CD4-positive, alpha-beta T cell treated with Interferon alpha-2 for 1 hour (primary cell): Measurements from ENCODE around the gene MKNK1.
A peak's percentile ranks its signal among the peaks of the same experiment; 100 is the strongest.

Source experiments
- DNase-seq, 2 donors: peaks; one replicate each; pipeline ENCODE4 v3.0.0-alpha.2; 2020 to 2022

Gene MKNK1

GRCh38 chr1:46595127-46595526, 8.9 kb downstream of the MKNK1 start:
- peak; percentile 33 to 58 for DNase-seq

DNA sequence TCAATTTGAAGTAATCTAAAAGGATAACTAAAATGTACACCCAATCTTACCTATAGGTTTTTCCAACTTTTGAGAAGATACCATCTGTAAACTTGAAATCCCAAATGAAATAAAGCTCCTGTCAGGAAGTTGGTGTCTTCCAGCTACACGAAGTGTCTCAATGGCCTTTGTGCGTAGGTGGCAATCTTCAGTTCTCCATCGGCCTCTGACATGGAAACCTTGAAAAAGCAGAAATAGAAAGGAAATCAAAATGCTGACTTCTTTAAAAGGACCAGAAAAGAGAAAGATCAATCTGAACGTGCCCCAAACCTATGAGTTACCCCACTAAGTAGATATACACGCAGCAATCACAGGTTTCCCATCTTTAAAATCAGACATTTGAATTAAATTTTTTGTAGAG, 10.0 kb downstream of the MKNK1 start:
- no peak for DNase-seq

DNA sequence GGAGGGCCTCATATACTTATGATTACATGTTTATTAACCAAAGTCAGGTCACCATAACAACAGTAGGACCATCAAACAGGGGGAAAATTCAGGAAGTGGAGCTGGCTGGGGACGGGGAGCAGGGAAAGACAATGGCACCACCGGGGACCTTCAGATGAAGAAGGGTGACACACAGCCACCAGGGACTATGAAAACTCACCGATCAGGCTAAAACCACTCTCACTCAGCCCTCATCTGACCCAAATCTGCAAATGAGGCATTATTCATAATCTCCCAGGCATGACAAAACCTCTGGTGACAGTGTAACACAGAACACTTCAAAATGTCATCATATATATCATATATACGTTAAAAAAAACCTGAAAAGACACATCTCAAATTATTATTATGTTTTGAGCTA, 11.2 kb downstream of the MKNK1 start:
- no peak for DNase-seq

DNA sequence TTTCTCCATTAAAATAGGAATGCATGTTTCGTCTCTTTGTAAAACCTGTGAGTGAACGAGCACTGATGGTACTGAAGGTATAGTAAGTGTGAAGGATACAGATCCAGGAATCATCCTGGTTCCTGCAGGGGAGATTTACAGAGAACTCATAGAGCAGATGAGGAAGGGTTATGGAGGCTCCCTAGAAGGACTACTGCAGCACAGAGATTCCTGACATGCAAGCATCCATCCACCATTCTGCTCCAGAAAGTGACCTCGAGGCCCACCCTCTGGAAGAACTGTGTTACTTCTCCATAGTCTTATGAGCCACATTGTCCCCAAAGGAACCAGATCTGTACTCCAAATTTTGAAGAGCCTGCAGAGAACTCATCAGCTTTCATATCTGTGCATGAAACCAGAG, 14.5 kb downstream of the MKNK1 start:
- no peak for DNase-seq

DNA sequence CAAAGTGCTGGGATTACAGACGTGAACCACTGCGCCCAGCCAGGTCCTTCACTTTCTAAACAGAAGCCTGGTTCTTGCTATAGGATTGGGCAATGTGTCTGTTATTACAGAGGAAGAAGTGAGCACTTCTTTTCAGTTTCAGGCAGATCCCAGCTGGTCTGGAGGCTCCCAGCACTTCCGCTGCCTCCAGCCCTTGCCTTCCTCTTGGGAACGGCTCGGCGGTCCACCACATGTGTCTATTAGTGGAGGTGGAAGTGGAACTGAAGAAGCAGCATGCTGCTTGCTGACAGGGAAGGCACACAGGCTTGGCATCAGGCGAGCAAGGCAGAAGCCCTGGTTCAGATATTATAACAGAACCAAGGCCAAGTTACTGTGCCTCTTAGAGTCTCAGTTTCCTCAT, 17.0 kb downstream of the MKNK1 start:
- no peak for DNase-seq

GRCh38 chr1:46585312-46585938, 18.6 kb downstream of the MKNK1 start:
- DNase-seq: no peak

- DNase-seq: no peak
These were observed 20.6 kb downstream of the MKNK1 start for GRCh38 chr1:46583494-46583893.

DNA sequence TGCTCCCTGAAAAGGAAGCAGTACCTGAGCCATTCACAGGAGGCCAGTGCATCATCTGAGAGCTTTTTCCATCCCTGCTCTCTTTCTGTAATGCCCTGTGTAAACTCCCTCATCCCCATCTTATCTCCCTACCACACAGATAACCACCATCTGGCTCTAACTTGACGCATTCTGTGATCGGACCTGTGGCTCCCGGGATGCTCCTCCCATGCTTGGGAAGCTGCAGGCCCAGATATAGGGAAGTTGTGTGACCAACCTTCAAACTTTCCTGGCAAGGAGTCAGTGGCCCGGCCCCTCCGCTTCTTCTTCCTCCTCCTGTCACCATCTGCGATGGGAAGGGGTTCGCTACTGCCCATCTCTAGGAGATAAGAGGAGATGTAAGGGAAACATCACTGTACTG, 21.1 kb downstream of the MKNK1 start:
- DNase-seq: no peak

DNA sequence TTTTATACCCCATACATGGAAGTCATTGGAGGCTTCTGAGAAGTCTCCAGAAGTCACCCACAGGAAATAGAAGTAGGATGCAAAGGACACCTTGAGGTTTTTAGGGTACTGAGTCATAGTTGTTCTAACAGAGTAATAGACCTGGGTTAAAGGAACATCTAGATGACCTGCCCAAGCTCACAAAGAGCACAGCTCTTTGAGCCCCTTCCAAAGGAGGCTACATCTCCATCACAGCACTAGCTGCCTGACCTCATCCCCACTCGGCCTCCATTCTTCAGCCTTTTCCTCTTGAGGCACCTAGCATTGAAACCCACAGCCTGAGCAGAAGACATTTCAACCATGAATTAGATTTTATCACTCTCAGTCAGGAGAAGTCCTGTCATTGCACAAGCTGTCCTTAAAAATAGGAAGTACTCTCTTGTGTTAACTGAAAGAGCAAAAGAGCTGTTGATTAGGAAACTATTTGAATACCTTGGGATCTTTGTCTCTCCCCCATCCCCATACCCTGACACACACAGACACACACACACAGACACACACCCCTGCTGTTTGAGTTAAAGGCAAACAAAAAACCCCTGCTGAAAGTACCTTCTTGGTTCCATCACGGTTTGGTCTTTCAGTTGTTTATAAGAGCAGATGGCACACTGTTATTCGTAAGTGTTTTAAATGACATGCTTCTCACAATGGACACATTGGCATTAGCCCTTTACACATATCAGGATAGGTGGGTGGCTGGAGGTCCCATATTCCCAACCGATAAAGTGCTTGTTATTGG, 22.2 kb downstream of the MKNK1 start:
- DNase-seq: peak in 1 of 2 donors; percentile 26

- DNase-seq: no peak
These were observed 23.7 kb downstream of the MKNK1 start for GRCh38 chr1:46580140-46580903.

DNA sequence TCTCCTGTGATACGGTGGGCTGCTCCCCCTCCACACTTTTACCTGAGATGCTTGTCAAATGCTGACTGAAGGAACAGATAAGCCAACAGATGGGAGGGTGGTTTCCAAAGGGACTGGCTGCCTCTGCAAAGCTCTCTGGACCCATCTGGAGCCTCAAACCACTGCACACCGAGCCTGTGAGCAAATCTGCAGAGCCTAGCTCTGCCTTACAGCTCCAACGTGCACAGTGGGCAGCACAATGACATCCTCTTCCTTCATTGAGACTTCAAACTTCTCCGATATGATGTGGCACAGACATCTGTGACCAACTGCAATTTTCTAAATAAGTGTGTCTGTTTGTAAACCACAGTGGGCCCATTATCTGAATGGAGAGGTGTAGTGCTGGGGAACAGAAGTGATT, 26.4 kb downstream of the MKNK1 start:
- no peak for DNase-seq

DNA sequence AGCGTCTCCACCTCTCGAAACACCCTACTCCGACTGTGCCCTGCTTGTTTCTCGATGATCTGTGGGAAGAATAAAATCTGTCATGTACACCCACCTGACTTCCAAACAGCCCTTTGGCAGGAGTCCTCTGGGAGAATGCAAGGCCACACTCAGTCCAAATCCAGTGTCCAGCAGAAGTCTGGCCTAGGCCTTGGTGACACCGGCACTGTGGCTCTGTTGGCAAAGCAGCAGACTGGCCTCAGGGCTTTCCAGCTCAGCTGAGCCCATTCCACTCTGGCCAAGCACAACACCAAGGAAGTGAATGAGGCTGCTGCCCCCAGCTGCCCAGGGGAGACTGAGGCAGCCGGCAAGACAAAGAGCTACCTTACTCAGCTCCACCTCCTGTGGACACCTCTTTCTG, 27.5 kb downstream of the MKNK1 start:
- no peak for DNase-seq

GRCh38 chr1:46575778-46576177, 28.3 kb downstream of the MKNK1 start:
- DNase-seq: no peak

DNA sequence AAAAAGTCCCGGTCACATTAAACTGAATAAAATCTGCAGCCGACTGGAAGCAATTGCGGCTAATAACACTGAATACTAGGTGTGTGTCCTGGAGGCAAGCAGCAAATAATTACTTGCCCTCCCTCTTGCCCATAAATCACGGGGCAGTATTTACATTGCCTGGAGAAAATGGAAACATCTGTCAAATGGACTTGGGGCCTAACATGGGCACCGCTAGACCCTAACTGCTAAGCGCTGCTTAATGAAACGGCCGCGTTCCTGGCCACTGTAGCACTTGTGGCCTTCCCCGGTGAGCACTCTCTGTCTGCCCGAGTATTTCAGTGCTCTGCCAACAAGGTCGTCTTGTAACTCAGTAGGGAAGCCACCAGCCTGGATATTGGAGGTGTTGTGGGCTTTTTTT, 28.8 kb downstream of the MKNK1 start:
- DNase-seq: no peak

- no peak for DNase-seq
These were observed 32.3 kb downstream of the MKNK1 start for GRCh38 chr1:46571691-46572225.

DNA sequence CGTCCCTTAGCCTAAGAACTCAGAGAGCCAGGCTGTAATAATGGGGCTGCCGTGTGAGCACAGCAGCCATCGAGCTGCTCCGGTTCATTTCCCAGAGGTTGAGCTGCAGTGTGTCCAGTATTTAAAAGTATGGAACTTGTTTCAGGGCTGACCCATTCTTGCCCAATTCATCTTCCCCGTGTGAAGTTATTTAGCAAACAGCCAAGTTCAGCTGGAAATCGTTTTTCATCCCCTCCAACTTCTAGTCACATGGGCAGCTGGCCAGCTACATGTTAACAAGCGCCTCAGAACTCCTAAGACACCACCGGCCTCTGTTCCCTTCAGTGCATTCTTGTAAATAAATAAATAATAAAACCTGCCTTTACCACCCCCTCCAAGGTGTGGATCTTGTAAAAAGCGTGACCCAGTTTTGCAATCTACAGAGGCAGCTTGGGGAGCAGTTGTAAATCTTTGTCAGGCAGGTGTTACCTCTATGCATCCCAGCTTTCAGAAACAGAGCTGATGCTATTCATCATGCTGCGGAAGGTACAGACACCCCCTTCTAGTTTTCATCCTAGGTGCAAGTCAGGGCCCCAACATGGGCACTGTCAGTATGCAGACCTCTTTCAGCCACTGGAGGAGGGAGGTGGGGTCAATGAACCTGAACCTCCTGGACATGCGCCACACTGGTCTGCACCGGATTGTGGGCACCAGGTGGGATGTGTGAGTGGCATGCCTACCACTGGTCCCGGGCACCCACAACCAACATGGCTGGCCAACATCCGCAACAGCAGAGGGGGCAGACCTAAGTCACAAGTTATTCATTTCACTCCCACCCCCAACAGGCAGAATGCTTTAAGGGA, 34.0 kb downstream of the MKNK1 start:
- no peak for DNase-seq

GRCh38 chr1:46569116-46569515, 35.0 kb downstream of the MKNK1 start:
- no peak for DNase-seq

- no peak for DNase-seq
These were observed 35.6 kb downstream of the MKNK1 start for GRCh38 chr1:46568461-46568891.

DNA sequence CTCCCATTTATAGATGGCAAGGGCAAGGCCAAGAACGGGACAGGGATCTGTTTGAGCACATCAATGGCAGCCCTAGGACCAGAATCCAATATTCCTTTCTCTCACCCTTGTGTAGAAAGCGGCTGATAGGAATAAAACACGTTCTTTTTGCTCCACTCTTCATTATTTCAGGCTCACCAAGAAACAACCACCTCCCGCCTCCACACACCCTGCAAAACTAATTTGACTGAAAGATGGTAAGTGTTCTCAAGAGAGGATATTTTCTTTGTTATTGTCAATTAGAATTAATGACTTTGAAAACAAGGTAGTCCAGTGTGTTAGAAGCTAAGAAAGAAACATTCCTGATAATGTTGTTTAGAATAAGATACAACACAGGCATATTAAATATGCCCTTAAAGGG, 40.7 kb downstream of the MKNK1 start:
- DNase-seq: no peak

- no peak for DNase-seq
These were observed 41.6 kb downstream of the MKNK1 start for GRCh38 chr1:46562498-46562897.

GRCh38 chr1:46558966-46559365, 45.1 kb downstream of the MKNK1 start:
- no peak for DNase-seq

- DNase-seq: no peak
These were observed 45.7 kb downstream of the MKNK1 start for GRCh38 chr1:46558141-46558963.
